Measurements from ENCODE around the gene SPSB1. TPM values are rescaled to one million over a fixed set of nuclear protein-coding genes. Genes with fewer than 3 reads are reported as not detected.

The SPSB1 gene
- total RNA-seq, 1 donor from 2014 or later: 14.7 TPM

DNA sequence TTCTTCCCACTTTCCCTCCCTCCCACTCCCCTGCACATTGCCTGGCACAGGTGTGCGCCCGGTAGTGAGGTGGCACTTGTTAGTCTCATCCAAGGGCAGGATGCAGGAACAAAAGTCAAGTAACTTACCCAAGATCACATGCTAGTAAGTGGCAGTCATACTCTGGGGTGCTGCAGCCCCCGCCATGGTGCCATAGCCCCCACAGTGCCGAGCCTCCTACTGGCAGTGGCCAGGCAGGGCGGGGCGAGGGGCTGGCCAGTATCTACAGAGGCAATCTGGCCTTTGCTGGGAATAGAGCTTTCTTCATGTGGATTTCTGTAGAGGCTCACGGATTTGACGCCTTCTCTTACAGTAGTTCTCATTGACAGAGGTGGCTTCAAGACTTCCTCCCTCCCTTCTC, 31.2 kb upstream of the SPSB1 start:
- Histone ChIP-seq H3K36me3 (peaks cover 47% of the 10 kb centered on the region), H3K4me1 (no peaks in the 10 kb centered on the region), H3K27me3 (ENCODE audit: low read depth) (no peaks in the 10 kb centered on the region), H3K9me3 (no peaks in the 10 kb centered on the region), H3K4me3 (no peak overlapping the region), H3K27ac (no peak overlapping the region)
- intact Hi-C loops (cut with DNase I): no loop called here
- no peak for ATAC-seq
- DNase-seq: no peak
- TF ChIP-seq, protein P1, sequence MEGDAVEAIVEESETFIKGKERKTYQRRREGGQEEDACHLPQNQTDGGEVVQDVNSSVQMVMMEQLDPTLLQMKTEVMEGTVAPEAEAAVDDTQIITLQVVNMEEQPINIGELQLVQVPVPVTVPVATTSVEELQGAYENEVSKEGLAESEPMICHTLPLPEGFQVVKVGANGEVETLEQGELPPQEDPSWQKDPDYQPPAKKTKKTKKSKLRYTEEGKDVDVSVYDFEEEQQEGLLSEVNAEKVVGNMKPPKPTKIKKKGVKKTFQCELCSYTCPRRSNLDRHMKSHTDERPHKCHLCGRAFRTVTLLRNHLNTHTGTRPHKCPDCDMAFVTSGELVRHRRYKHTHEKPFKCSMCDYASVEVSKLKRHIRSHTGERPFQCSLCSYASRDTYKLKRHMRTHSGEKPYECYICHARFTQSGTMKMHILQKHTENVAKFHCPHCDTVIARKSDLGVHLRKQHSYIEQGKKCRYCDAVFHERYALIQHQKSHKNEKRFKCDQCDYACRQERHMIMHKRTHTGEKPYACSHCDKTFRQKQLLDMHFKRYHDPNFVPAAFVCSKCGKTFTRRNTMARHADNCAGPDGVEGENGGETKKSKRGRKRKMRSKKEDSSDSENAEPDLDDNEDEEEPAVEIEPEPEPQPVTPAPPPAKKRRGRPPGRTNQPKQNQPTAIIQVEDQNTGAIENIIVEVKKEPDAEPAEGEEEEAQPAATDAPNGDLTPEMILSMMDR (IDR thresholded peaks at IDR 0.05): no peak

DNA sequence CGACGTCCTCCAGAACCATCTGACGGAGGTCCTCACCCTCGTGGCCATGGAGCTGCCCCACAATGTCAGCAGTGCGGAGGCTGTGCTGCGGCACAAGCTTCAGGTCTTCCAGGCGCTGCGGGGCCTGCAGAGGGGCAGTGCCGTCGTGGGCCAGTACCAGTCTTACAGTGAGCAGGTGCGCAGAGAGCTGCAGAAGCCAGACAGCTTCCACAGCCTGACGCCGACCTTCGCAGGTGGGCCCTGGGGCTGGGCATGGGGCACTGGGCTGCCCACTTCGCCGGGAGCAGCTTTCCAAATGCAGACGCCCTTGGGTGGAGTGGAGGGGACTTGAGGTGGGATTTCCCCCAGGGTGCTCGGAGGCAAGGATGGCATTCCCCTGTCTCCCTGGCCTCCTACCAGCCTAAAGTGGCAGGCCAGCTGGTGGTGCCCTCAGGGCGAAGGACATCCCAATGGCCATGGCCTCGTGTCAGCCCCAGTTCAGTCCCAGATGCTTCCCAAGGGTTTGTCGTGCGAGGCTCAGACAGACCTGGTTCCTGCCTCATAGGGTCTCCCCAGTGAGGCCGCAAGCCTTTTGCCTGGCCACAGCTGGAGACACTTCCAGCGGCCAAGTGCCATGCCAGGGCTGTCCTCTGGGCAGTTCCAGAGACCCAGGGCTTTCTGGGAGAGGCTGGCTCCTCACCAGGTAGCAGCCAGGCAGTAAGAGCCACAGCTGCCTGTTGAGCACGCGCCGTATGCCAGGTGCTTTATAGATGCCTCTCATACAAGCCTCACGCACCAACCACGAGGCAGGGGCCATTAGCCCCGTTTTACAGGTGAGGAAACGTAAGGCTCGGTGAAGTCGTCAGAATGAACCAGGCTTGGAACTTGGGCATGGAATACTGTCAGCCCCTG, 30.4 kb upstream of the SPSB1 start:
- Histone ChIP-seq H3K27ac (no peak overlapping the region), H3K4me1 (no peaks in the 10 kb centered on the region), H3K36me3 (peaks cover 47% of the 10 kb centered on the region), H3K9me3 (no peaks in the 10 kb centered on the region), H3K4me3 (no peak overlapping the region), H3K27me3 (ENCODE audit: low read depth) (no peaks in the 10 kb centered on the region)
- intact Hi-C loops (cut with DNase I): no loop called here
- ATAC-seq: no peak
- TF ChIP-seq, protein P1 (IDR thresholded peaks at IDR 0.05): no peak
- no peak for DNase-seq

DNA sequence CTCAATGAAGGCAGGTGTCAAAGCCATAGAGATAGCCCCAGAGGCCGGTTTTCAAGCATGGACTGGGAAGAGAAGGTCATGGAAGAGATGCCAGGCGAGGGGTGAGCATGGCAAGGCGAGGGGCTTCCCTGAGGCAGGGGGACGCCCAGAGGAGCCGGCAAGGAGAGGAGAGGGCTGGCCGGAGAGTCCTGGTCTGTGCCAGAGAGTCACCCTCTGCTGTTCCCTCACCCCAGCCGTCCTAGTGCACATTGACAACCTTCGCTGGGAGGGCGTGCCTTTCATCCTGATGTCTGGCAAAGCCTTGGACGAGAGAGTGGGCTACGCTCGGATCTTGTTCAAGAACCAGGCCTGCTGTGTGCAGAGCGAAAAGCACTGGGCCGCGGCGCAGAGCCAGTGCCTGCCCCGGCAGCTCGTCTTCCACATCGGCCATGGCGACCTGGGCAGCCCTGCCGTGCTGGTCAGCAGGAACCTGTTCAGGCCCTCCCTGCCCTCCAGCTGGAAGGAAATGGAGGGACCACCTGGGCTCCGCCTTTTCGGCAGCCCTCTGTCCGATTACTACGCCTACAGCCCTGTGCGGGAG, 29.3 kb upstream of the SPSB1 start:
- Histone ChIP-seq H3K27me3 (ENCODE audit: low read depth) (no peaks in the 10 kb centered on the region), H3K4me1 (no peaks in the 10 kb centered on the region), H3K9me3 (no peaks in the 10 kb centered on the region), H3K36me3 (peaks cover 47% of the 10 kb centered on the region), H3K27ac (no peak overlapping the region), H3K4me3 (no peak overlapping the region)
- TF ChIP-seq, protein P1 (IDR thresholded peaks at IDR 0.05): no peak
- intact Hi-C loops (cut with DNase I): no loop called here
- DNase-seq (no peak), ATAC-seq (no peak)

DNA sequence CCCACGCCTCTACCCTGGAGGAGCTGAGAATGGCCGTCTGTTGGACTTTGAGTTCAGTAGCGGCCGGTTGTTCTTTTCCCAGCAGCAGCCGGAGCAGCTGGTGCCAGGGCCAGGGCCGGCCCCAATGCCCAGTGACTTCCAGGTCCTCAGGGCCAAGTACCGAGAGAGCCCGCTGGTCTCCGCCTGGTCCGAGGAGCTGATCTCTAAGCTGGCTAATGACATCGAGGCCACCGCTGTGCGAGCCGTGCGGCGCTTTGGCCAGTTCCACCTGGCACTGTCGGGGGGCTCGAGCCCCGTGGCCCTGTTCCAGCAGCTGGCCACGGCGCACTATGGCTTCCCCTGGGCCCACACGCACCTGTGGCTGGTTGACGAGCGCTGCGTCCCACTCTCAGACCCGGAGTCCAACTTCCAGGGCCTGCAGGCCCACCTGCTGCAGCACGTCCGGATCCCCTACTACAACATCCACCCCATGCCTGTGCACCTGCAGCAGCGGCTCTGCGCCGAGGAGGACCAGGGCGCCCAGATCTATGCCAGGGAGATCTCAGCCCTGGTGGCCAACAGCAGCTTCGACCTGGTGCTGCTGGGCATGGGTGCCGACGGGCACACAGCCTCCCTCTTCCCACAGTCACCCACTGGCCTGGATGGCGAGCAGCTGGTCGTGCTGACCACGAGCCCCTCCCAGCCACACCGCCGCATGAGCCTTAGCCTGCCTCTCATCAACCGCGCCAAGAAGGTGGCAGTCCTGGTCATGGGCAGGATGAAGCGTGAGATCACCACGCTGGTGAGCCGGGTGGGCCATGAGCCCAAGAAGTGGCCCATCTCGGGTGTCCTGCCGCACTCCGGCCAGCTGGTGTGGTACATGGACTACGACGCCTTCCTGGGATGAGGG, 28.5 kb upstream of the SPSB1 start:
- ATAC-seq (no peak), DNase-seq (no peak)
- Histone ChIP-seq H3K27me3 (ENCODE audit: low read depth) (no peaks in the 10 kb centered on the region), H3K4me1 (no peaks in the 10 kb centered on the region), H3K9me3 (no peaks in the 10 kb centered on the region), H3K36me3 (peaks cover 50% of the 10 kb centered on the region), H3K27ac (no peak overlapping the region), H3K4me3 (no peak overlapping the region)
- TF ChIP-seq, protein P1 (IDR thresholded peaks at IDR 0.05): no peak
- intact Hi-C loops (cut with DNase I): no loop called here

DNA sequence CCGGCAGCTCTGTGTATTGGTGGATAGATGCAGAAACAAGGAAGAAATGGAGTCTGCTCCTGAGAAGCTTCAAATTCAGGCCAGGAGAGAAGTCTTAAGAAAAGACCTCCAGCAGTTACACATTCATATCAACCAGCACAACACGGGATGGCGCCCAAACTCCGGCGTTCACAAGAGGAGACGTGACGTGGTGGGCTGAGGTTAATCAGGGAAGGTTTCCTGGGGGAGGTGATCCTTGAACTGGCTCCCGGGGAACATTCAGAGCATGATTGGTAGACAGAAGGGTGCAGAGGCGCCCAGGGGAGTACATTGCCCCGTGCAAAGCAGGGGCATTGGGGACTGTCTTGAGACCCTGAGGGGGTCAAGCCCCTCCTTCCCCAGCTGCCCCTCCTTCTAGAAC, 27.7 kb upstream of the SPSB1 start:
- no peaks in the 10 kb centered on the region for H3K27me3 ChIP-seq (ENCODE audit: low read depth)
- peaks cover 57% of the 10 kb centered on the region for H3K36me3 ChIP-seq
- TF ChIP-seq, protein P1 (IDR thresholded peaks at IDR 0.05): no peak
- H3K4me1 ChIP-seq: no peaks in the 10 kb centered on the region
- DNase-seq (no peak), ATAC-seq (no peak)
- intact Hi-C loops (cut with DNase I): no loop called here
- no peak overlapping the region for H3K27ac ChIP-seq
- H3K9me3 ChIP-seq: no peaks in the 10 kb centered on the region
- no peak overlapping the region for H3K4me3 ChIP-seq
